HG02623 (cell line): ENCODE results near the gene DNAH8.
"Not testable (repeated sequence)": the region's sequence is repeated elsewhere in the genome, so short reads cannot be mapped to it uniquely, and the experiment has no call there.

Source experiments
- ATAC-seq: cut with Tn5 transposase; IDR thresholded peaks from one replicate; pipeline ENCODE4 v1.9.1; 2021; ENCODE audit warnings: moderate library complexity; ENCODE audit not compliant: unreplicated experiment

Gene DNAH8

GRCh38 chr6:38901802-38902522 lies 186.9 kb downstream of the DNAH8 start:
- no peak for ATAC-seq

- no peak for ATAC-seq
Measured at GRCh38 chr6:38906582-38906981, 191.5 kb downstream of the DNAH8 start.

- no peak for ATAC-seq
Measured at GRCh38 chr6:38907264-38907663, 192.2 kb downstream of the DNAH8 start.

- no peak for ATAC-seq
Measured at GRCh38 chr6:38909015-38909730, 194.1 kb downstream of the DNAH8 start.

- no peak for ATAC-seq
Measured at GRCh38 chr6:38910207-38910606, 195.1 kb downstream of the DNAH8 start.

GRCh38 chr6:38912378-38912777 lies 197.3 kb downstream of the DNAH8 start:
- ATAC-seq, result no peak

GRCh38 chr6:38915205-38915925 lies 200.3 kb downstream of the DNAH8 start:
- no peak for ATAC-seq

GRCh38 chr6:38921540-38921939 lies 206.4 kb downstream of the DNAH8 start:
- ATAC-seq, result not testable (repeated sequence)

- ATAC-seq, result no peak
Measured at GRCh38 chr6:38924791-38925509, 209.8 kb downstream of the DNAH8 start.

GRCh38 chr6:38929560-38929959 lies 214.4 kb downstream of the DNAH8 start:
- ATAC-seq, result no peak

GRCh38 chr6:38933426-38933825 lies 218.3 kb downstream of the DNAH8 start:
- no peak for ATAC-seq

GRCh38 chr6:38935051-38935450 lies 219.9 kb downstream of the DNAH8 start:
- no peak for ATAC-seq

- ATAC-seq, result no peak
Measured at GRCh38 chr6:38937839-38938613, 222.9 kb downstream of the DNAH8 start.

GRCh38 chr6:38938741-38939140 lies 223.6 kb downstream of the DNAH8 start:
- ATAC-seq, result no peak

- no peak for ATAC-seq
Measured at GRCh38 chr6:38942442-38942841, 227.3 kb downstream of the DNAH8 start.

GRCh38 chr6:38942965-38943364 lies 227.9 kb downstream of the DNAH8 start:
- no peak for ATAC-seq

GRCh38 chr6:38943964-38944363 lies 228.9 kb downstream of the DNAH8 start:
- no peak for ATAC-seq

- no peak for ATAC-seq
Measured at GRCh38 chr6:38944655-38945279, 229.7 kb downstream of the DNAH8 start.

- no peak for ATAC-seq
Measured at GRCh38 chr6:38955861-38956260, 240.8 kb downstream of the DNAH8 start.

GRCh38 chr6:38957426-38957825 lies 242.3 kb downstream of the DNAH8 start:
- no peak for ATAC-seq
